GM21526 (cell line): ENCODE measurements around the gene VSTM2L.
"Not testable (repeated sequence)": the region's sequence is repeated elsewhere in the genome, so short reads cannot be mapped to it uniquely, and the experiment has no call there.

Experiments used
- ATAC-seq: cut with Tn5 transposase; IDR thresholded peaks from one replicate; pipeline ENCODE4 v1.9.1; 2021; ENCODE audit warnings: moderate library complexity; ENCODE audit not compliant: unreplicated experiment, low FRiP score

VSTM2L gene

DNA sequence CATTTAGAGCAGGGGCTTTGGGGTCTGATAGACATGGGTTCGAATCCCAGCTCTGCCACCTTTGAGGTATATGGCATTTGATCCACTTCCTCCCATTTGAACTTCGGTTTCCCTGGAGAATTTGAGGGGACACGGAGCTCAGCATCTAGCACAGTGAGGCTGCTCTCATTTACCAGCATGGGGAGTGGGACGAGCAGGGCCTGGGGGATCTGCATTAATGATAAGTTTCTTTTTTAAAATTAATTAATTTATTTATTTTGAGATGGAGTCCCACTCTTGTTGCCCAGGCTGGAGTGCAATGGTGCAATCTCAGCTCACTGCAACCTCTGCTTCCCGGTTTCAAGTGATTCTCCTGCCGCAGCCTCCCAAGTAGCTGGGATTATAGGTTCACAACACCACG, 52.6 kb downstream of the VSTM2L start:
- ATAC-seq, result no peak

DNA sequence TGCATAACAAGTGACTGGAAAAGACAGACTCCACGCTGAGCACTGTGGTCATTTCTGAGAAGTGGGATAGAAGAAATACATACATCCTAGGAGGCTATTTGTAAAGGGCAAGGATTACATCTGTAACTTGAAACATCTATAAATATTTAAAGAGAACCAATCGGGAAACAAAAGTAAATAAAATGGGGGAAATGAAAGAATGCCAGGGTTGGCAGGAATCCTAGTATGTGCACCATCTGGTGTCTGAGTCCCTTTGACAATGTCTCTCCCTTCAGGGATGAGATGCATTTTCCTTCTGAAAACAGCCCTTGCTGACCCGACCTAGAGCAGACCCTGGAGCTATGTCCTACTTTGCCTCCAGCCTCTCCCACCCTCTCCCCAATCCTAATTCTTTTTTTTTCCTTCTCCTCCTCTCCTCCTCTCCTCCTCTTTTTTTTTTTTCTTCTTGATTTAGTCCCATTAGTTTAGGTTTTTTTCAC, 53.2 kb downstream of the VSTM2L start:
- no peak for ATAC-seq

DNA sequence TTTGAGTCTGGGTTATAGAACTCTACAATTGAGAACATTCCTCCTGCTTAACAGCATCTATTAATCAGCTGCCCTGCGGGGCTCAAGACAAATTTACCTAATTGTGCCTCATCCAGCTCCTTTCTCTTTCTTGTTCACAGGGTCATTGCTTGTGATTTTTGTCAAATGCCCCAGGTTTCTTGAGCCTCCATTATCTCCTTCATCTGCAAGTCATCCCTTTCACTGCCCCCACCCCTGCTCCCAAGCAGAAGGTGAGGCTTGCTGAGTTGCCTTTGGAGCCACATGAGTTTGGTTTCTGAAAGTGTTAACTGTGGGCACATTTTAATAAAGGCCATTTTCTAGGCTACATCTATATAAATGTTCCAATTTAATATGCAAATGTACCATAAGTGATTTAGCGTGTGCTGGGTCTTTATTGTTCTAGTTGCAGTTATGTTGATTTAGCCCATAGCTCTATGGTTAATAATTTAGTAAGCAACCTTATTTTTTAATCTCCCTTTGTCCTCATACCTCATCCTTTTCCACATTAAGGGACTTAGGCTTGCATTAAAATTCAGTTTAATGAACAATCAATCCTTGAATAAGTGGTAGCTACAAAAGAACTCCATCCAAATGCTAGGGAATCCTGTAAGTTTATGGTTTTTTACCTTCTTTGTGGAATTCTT, 56.1 kb downstream of the VSTM2L start:
- ATAC-seq, result no peak

DNA sequence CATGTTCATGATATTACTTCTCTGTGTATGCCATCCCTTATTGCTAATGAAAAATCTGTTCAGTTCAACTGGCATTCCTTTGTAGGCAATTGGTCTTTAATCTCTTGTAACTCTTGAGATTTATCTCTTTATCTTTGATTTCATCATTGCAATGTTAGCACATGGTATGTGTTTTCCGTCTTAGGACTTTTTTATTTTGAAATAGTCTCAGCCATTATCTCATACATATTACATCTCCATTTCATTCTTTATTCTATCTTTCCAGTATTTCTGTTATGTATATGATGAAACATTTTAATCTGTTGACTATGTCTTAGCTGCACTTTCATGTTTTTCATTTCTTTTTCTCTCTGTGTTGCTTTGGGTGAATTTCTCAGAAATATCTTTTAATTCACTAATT, 58.1 kb downstream of the VSTM2L start:
- ATAC-seq, result no peak

DNA sequence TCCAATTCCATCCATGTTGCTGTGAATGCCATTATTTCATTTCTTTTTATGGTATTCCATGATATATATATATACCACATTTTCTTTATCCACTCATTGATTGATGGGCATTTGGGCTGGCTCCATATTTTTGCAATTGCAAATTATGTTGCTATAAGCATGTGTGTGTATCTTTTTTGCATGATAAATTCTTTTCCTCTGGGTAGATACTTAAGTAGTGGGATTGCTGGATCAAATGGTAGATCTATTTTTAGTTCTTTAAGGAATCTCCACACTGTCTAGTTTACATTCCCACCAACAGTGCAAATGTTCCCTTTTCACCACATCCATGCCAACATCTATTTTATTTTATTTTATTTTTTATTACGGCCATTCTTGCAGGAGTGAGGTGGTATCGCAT, 60.6 kb downstream of the VSTM2L start:
- not testable (repeated sequence) for ATAC-seq

DNA sequence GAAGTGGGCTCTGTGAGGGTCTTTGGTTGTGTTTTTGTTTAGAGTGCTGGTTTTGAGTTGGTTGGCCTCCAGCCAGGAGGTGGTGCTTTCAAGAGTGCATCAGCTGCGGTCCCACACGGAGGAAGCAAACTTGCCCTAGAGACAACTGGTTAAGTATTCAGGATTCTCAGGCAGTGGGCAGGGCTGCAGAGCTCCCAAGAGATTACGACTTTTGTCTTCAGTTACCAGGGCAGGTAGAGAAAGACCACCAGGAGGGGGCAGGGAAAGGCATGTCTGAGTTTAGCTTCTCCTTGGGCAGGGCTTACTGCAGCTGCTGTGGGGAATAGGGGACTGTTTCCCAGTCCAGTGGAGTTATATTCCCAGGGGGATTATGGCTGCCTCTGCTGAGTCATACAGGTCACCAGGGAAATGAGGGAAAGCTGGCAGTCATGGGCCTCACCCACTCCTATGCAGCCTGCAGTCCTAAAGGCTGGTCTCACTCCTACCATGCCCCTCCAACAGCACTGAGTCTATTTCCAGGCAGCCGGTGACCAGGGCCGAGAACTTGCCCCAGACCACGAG, 66.0 kb downstream of the VSTM2L start:
- no peak for ATAC-seq

DNA sequence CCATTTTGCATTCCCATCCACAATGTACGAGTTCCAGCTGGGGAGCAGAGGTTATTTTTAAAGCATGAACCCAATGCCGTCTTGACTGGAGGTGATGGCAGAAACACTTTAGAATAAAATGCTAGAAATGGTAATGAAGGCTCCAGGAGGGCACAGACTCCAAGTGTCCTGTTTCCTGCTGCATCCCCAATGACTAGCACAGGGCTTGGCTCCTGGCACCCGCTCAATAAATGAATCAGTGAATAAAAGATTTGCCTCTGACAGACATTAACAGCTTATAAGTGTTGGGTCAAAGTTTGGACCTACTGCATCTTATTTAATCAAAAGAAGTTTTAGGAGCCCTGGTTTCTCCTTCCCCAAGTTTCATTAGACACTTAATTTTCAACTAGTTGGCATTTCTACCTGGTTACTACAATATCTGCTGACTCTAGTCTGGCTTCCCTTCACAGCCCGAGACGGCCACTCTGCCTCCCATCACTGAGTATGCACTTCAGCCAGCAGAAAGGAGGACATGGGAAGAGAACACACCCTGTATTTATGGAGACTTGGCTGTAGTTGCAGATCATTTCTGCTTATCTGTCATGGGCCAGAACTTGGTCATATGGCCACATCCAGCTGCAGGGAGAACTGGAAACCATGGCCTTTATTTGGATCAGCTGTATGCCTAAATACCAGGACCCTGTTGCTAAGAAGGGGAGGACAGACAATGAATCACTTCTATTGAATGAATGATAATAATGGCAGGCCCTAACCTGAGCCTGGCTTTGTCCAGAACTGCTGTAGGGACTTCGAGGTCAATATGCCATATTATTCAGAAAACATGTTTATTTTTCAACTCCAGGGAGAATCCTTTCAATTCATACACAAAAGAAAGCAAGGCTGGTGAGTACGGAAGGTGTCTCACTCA, 67.3 kb downstream of the VSTM2L start:
- no peak for ATAC-seq

- ATAC-seq, result no peak
These were observed 67.9 kb downstream of the VSTM2L start for GRCh38 chr20:37970856-37971245.

- no peak for ATAC-seq
These were observed 68.7 kb downstream of the VSTM2L start for GRCh38 chr20:37971561-37972127.

DNA sequence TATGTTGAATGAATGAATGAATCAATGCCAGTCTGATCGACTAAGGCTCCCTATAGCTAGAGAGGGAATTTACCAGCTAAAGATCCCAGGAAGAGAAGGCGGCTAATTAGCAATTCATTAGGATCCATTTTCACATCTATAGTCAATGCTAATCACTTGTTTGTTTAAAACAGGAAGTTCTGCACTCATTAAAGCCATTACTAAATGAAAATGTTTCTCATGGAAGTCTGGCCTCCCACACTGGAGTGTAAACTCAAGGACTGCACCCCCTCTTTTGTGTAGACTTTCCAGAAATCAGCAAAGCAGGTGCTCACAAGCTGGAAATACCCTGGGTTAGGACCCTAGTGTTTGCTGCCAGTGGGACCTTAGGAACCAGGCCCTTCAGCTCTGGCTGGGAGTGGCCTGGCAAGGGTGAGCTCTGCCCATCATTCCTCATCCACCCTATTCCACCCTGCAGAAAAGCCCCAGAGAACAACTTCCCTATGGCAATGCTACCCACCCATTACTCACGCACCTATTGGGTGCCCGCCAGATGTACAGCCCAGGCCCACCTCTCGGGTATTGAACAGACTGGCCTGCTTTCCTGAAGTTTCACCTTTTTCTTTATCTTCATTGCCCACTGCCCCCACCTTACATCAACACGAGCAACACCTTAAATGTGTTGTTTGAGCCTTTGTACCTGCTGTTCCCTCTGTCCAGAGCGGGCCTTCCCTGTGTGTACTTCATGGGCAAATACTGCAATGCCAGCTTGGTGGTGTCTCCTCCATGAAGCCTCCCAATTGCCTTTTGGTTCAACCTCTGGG, 69.5 kb downstream of the VSTM2L start:
- no peak for ATAC-seq

GRCh38 chr20:37973059-37973910, 70.4 kb downstream of the VSTM2L start:
- no peak for ATAC-seq

GRCh38 chr20:37976887-37977286, 74.0 kb downstream of the VSTM2L start:
- no peak for ATAC-seq

GRCh38 chr20:37977338-37977737, 74.4 kb downstream of the VSTM2L start:
- no peak for ATAC-seq

- ATAC-seq, result no peak
These were observed 74.9 kb downstream of the VSTM2L start for GRCh38 chr20:37977786-37978185.

- ATAC-seq, result no peak
These were observed 76.4 kb downstream of the VSTM2L start for GRCh38 chr20:37979021-37979985.

GRCh38 chr20:37980383-37980782, 77.5 kb downstream of the VSTM2L start:
- ATAC-seq, result no peak

GRCh38 chr20:37980876-37981275, 77.9 kb downstream of the VSTM2L start:
- no peak for ATAC-seq

DNA sequence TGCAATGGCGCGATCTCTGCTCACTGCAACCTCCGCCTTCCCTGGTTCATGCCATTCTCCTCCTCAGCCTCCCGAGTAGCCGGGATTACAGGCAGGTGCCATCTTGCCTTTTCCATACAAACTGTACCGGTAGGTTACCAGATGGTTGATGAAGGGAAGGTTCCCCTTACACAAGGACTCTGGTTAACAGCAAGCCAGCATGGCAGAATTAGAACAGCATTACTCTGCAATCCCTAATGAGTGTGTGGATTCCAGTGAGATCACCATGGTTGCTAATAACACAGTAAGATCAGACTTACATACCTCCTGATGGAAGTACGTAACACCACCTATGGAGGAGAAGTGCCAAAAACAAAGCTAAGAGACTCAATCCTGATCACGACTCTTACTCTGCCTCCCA, 78.6 kb downstream of the VSTM2L start:
- ATAC-seq, result no peak
